ENCODE results near the gene TGFBRAP1.
"Not testable (repeated sequence)": the region's sequence is repeated elsewhere in the genome, so short reads cannot be mapped to it uniquely, and the experiment has no call there.

DNA sequence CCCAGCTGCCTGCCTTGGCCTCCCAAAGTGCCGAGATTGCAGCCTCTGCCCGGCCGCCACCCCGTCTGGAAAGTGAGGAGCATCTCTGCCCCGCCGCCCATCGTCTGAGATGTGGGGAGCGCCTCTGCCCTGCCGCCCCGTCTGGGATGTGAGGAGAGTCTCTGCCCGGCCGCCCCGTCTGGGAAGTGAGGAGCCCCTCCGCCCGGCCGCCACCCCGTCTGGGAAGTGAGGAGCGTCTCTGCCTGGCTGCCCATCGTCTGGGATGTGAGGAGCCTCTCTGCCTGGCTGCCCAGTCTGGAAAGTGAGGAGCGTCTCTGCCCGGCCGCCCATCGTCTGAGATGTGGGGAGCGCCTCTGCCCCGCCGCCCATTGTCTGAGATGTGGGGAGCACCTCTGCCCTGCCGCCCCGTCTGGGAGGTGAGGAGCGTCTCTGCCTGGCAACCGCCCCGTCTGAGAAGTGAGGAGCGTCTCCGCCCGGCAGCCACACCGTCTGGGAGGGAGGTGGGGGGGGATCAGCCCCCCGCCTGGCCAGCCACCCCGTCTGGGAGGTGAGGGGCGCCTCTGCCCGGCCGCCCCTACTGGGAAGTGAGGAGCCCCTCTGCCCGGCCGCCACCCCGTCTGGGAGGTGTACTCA lies 78.4 kb downstream of the TGFBRAP1 start:
- TF ChIP-seq EZH2 (IDR thresholded peaks at IDR 0.05; ENCODE audit: borderline replicate concordance, low read depth, low read length, poor library complexity, severe bottlenecking), result not testable (repeated sequence)
- TF ChIP-seq, protein P1, sequence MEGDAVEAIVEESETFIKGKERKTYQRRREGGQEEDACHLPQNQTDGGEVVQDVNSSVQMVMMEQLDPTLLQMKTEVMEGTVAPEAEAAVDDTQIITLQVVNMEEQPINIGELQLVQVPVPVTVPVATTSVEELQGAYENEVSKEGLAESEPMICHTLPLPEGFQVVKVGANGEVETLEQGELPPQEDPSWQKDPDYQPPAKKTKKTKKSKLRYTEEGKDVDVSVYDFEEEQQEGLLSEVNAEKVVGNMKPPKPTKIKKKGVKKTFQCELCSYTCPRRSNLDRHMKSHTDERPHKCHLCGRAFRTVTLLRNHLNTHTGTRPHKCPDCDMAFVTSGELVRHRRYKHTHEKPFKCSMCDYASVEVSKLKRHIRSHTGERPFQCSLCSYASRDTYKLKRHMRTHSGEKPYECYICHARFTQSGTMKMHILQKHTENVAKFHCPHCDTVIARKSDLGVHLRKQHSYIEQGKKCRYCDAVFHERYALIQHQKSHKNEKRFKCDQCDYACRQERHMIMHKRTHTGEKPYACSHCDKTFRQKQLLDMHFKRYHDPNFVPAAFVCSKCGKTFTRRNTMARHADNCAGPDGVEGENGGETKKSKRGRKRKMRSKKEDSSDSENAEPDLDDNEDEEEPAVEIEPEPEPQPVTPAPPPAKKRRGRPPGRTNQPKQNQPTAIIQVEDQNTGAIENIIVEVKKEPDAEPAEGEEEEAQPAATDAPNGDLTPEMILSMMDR (conservative IDR thresholded peaks at IDR 0.05; ENCODE audit: low read depth, low read length), result not testable (repeated sequence)
